Measurements from ENCODE around the gene TRAPPC8.

DNA sequence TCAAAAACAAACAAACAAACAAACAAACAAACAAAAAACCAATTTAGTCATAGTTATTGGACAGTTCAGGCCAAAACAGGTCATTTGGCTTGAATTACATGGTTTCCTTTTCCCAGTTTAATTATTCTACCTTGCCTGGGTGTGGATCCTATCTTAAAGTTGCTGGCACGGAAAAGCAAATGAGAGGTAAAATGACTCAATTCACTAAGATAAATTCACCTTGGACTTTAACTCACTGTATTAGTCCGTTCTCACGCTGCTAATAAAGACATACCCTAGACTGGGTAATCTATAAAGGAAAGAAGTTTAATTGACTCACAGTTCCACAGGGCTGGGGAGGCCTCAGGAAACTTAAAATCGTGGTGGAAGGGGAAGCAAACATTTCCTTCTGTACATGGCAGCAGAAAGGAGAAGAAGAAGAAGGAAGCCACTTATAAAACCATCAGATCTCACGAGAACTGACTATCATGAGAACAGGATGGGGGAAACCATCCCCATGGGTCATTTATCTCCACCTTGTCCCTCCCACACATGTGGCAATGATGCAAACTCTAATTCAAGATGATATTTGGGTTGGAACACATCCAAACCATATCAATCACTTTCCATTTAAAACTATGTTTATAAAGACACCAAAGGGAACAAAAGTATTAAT, 22.5 kb upstream of the TRAPPC8 start:
- TF ChIP-seq, protein P1, sequence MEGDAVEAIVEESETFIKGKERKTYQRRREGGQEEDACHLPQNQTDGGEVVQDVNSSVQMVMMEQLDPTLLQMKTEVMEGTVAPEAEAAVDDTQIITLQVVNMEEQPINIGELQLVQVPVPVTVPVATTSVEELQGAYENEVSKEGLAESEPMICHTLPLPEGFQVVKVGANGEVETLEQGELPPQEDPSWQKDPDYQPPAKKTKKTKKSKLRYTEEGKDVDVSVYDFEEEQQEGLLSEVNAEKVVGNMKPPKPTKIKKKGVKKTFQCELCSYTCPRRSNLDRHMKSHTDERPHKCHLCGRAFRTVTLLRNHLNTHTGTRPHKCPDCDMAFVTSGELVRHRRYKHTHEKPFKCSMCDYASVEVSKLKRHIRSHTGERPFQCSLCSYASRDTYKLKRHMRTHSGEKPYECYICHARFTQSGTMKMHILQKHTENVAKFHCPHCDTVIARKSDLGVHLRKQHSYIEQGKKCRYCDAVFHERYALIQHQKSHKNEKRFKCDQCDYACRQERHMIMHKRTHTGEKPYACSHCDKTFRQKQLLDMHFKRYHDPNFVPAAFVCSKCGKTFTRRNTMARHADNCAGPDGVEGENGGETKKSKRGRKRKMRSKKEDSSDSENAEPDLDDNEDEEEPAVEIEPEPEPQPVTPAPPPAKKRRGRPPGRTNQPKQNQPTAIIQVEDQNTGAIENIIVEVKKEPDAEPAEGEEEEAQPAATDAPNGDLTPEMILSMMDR (IDR thresholded peaks at IDR 0.05 in 2 of 3, conservative IDR thresholded peaks at IDR 0.05 in 1 of 3; ENCODE audit: borderline replicate concordance in 1 of 3, insufficient read depth in 1 of 3, low read depth in 2 of 3, low read length in 2 of 3), result no peak
- TF ChIP-seq EZH2 (IDR thresholded peaks at IDR 0.05) (no peak), ZNF274 (IDR thresholded peaks at IDR 0.05; ENCODE audit: low read depth, low read length) (no peak), ZFX (IDR thresholded peaks at IDR 0.05) (no peak)
- TF ChIP-seq, protein P2, sequence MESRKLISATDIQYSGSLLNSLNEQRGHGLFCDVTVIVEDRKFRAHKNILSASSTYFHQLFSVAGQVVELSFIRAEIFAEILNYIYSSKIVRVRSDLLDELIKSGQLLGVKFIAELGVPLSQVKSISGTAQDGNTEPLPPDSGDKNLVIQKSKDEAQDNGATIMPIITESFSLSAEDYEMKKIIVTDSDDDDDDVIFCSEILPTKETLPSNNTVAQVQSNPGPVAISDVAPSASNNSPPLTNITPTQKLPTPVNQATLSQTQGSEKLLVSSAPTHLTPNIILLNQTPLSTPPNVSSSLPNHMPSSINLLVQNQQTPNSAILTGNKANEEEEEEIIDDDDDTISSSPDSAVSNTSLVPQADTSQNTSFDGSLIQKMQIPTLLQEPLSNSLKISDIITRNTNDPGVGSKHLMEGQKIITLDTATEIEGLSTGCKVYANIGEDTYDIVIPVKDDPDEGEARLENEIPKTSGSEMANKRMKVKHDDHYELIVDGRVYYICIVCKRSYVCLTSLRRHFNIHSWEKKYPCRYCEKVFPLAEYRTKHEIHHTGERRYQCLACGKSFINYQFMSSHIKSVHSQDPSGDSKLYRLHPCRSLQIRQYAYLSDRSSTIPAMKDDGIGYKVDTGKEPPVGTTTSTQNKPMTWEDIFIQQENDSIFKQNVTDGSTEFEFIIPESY (IDR thresholded peaks at IDR 0.05; ENCODE audit: extremely low read depth, insufficient replicate concordance, low read length), result no peak
